ENCODE results near the gene UQCR10.

Gene UQCR10

GRCh38 chr22:29816539-29816938 is 49.4 kb downstream of the UQCR10 start:
- no peak for TF ChIP-seq CTCF (IDR thresholded peaks at IDR 0.05; ENCODE audit: insufficient read depth, missing control alignments)
- FAIRE-seq = no peak
- no peak for DNase-seq (ENCODE audit: insufficient read length, low spot score)

DNA sequence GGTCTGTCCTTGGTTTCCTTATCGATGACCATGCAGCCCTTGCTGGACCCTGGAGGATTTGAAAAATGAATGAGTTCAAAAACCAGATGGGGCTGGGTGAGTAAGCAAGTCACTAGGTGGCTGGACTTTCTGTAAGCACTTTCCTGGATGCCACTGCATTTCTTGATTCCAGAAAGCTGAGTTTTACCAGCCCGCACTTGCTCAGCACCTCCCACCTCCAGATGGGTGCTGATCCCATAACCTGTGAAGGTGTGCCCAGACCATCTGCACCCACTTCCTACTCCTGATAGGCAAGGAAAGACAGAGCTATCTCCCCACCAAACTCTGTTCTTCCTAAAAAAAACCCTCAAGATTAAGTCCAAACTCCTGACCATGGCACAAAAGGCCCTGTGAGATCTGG is 49.8 kb downstream of the UQCR10 start:
- DNase-seq (ENCODE audit: insufficient read length, low spot score) (no peak), FAIRE-seq (no peak)
- TF ChIP-seq CTCF (IDR thresholded peaks at IDR 0.05; ENCODE audit: insufficient read depth, missing control alignments) = no peak

- DNase-seq (ENCODE audit: insufficient read length, low spot score) = no peak
Measured at GRCh38 chr22:29817724-29818123, 50.6 kb downstream of the UQCR10 start.

GRCh38 chr22:29819501-29819900 is 52.3 kb downstream of the UQCR10 start:
- no peak for TF ChIP-seq CTCF (IDR thresholded peaks at IDR 0.05; ENCODE audit: insufficient read depth, missing control alignments)
- FAIRE-seq (no peak), DNase-seq (ENCODE audit: insufficient read length, low spot score) (no peak)

More at GRCh38 chr22:29817724-29818123, 50.6 kb downstream of the UQCR10 start:
- no peak for FAIRE-seq
- no peak for TF ChIP-seq CTCF (IDR thresholded peaks at IDR 0.05; ENCODE audit: insufficient read depth, missing control alignments)

Measured in D721Med (cell line).